Ovary (tissue), 9 donors: Measurements from ENCODE around the gene CBX7. TPM values are rescaled to one million over a fixed set of nuclear protein-coding genes. Genes with fewer than 3 reads are reported as not detected.
A peak's percentile ranks its signal among the peaks of the same experiment; 100 is the strongest.

Experiments used
- DNase-seq, 5 donors: peaks; one replicate each; pipeline ENCODE4 v3.0.0-alpha.2; 2019 to 2020
- H3K27ac ChIP-seq, 2 donors: fragments of 200-600 bp; one replicate each; pipeline versions ENCODE4 v1.5.1 to v1.8.0; 2019 to 2022
- H3K27me3 ChIP-seq: fragments of 200-600 bp; one replicate; pipeline ENCODE4 v1.8.0; 2022
- H3K36me3 ChIP-seq: fragments of 200-600 bp; sonication (generic); one replicate; pipeline ENCODE4 v1.5.1; 2019
- H3K4me1 ChIP-seq: one replicate; pipeline ENCODE4 v1.8.1; 2013; ENCODE audit warnings: mild to moderate bottlenecking, moderate library complexity; ENCODE audit not compliant: insufficient read depth
- H3K4me3 ChIP-seq: fragments of 200-600 bp; sonication (generic); one replicate; pipeline ENCODE4 v1.5.1; 2017
- H3K9me3 ChIP-seq, 2 donors: fragments of 200-600 bp in 1 of 2; sonication (generic) in 1 of 2; one replicate each; pipeline versions ENCODE4 v1.5.1 to v1.8.1; 2013 to 2019; ENCODE audit warnings: mild to moderate bottlenecking in 1 of 2, moderate library complexity in 1 of 2
- EP300 ChIP-seq: sonication (generic); formaldehyde crosslinking; IDR thresholded peaks from one replicate; pipeline ENCODE4 v1.6.1; 2017; ENCODE audit warnings: antibody characterized with exemption
- POLR2A ChIP-seq: fragments of 450-650 bp; IDR thresholded peaks from one replicate; pipeline ENCODE4 v1.6.1; 2017; ENCODE audit warnings: antibody characterized with exemption, mild to moderate bottlenecking, moderate library complexity
- WGBS, 3 donors: extraction: QIAGEN DNeasy Blood & Tissue Kit in 1 of 3; methylation state at CpG; one replicate each; pipeline versions ENCODE4 v1.1.5 to v1.1.7; 2013 to 2017; 5-methylcytosine and 5-hydroxymethylcytosine counted together
- intact Hi-C, 4 donors: fragments of 100-400 bp; cut with DNase I; formaldehyde crosslinking; loops; one replicate each; pipeline versions ENCODE4 v1.11.0 to v1.15.1; 2022 to 2023
- polyA plus RNA-seq, 2 donors: library from polyadenylated mRNA; stranded (reverse); fragments of 200-250 nt in 1 of 2; fragments of 350-450 nt in 1 of 2; fragmentation: Illumina TruSeq in 1 of 2; extraction: RNeasy Lipid Tissue Mini Kit (QIAGEN cat#74804) in 1 of 2; gene quantifications; one replicate each; pipeline ENCODE4 v1.2.3, GENCODE V29; 2013 to 2014
- total RNA-seq, 7 donors: library from RNA; depleted of rRNA in 2 of 7; stranded (reverse); fragments of >200 nt in 2 of 7; fragmentation: NEBNext Ultra II Directional in 3 of 7; extraction: Animal tissue kit (Norgen Biotek cat#: 25700) in 3 of 7; gene quantifications; one replicate each; pipeline versions ENCODE4 v1.1.0 to v1.2.4, GENCODE V29; 2016 to 2023
- TF ChIP-seq, protein P1 (sequence below), 3 donors: fragments of 450-650 bp in 2 of 3; fragments of 200-600 bp in 1 of 3; IDR thresholded peaks; one replicate each; pipeline versions ENCODE4 v1.5.1 to v1.8.0; 2016 to 2022; ENCODE audit warnings: antibody characterized with exemption in 3 of 3, mild to moderate bottlenecking in 1 of 3
- donor health status: DM: no; HTN: no; CAD: no; lungs with moderate emphysema.
- donor health status: DM: no; HTN: no; CAD: no.
- donor health status: Bipolar disorder and iron deficiency.
- donor health status: DM: yes; HTN: yes; CAD: no.
- donor health status: DM: no; HTN: no; CAD: no.
- donor health status: DM: yes; HTN: yes; CAD: no.

CBX7 gene
- total and polyA plus RNA-seq, 9 donors: 40.7 to 107 (median 84.9) TPM

DNA sequence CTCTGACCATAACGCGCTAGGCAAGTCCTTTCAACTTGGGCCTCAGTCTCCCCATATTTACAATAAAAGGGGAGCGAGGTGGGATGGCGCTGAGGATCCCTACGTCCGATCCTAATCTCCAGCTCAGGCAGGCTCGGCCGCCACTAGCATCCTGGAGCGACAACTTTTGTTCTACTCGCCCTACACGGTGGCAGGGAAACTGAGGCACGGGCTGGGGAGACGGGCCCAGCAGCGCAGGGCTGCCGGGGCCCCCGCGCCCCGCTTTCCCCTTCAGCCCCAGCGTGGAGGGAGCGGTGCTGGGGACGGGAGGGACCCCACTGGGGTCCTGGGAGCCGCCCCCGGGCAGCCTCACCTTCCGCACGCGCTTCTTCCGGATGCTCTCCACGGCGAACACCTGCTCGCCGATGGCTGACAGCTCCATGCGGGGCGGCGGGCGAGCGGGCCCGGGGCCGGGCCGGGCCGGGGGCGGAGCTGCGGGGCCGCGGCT, 413 bp downstream of the CBX7 start:
- Histone ChIP-seq H3K27ac (peak overlapping the region; percentile 94 to 97), H3K36me3 (no peaks in the 10 kb centered on the region), H3K4me1 (peaks cover 17% of the 10 kb centered on the region), H3K4me3 (peak overlapping the region; percentile 97), H3K27me3 (no peaks in the 10 kb centered on the region), H3K9me3 (no peaks in the 10 kb centered on the region)
- no peak for DNase-seq
- WGBS, 3 donors: 5 to 8% (median 6%) methylated on average over 32 to 44 of the region's 44 CpGs
- TF ChIP-seq, protein P1, sequence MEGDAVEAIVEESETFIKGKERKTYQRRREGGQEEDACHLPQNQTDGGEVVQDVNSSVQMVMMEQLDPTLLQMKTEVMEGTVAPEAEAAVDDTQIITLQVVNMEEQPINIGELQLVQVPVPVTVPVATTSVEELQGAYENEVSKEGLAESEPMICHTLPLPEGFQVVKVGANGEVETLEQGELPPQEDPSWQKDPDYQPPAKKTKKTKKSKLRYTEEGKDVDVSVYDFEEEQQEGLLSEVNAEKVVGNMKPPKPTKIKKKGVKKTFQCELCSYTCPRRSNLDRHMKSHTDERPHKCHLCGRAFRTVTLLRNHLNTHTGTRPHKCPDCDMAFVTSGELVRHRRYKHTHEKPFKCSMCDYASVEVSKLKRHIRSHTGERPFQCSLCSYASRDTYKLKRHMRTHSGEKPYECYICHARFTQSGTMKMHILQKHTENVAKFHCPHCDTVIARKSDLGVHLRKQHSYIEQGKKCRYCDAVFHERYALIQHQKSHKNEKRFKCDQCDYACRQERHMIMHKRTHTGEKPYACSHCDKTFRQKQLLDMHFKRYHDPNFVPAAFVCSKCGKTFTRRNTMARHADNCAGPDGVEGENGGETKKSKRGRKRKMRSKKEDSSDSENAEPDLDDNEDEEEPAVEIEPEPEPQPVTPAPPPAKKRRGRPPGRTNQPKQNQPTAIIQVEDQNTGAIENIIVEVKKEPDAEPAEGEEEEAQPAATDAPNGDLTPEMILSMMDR (IDR thresholded peaks at IDR 0.05): no peak
- TF ChIP-seq EP300 (no peak), POLR2A (no peak)
- intact Hi-C loops: loop anchor here in 2 of 4 donors (5.0 to 10.0 kb wide), 2 partner anchors 165 to 373 kb away; partner anchors contain the start of genes ATF4 (in 1 of the 2) and RPL3 (in 1 of the 2)

DNA sequence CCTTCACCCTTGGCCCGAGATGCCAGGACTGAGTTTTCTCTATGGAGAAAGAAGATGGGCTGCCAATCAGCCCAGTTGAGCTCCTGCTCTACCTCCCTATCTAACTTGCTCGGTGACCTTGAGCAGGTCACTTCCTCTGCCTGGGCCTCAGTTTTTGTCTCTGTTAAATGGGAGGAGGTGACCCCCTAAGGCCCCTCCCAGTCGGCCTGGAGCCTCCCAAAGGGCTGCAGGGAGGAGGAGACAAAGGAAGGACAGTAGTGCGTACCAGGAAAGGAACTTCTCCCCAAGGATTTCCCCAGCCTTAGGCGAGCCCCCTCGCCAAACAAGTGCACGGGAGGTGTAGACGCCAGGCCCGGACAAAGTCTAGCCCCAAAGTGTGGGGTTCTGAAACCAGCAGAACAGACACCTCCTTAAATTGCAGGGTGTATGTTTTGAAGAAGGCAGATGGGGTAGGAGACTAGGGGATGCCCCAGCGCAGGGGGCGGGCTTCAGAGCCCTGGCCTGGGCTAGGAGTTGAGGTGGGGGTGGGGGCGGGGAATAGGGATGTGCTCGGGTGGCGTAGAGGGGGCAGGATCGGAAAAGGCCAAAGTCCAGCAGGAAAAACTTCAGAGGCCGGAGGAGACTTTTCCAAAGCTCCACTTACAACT, 1.0 kb downstream of the CBX7 start:
- peaks cover 21% of the 10 kb centered on the region for H3K4me1 ChIP-seq
- intact Hi-C loops: loop anchor here in 2 of 4 donors (5.0 to 10.0 kb wide), 2 partner anchors 166 to 373 kb away; partner anchors contain the start of genes ATF4 (in 1 of the 2) and RPL3 (in 1 of the 2)
- peak overlapping the region; percentile 97 for H3K4me3 ChIP-seq
- peak in 3 of 5 donors; percentile 45 to 56 (median 48) for DNase-seq
- H3K27ac ChIP-seq: peak overlapping the region; percentile 94 to 97
- TF ChIP-seq, protein P1 (IDR thresholded peaks at IDR 0.05): no peak
- TF ChIP-seq EP300 (no peak), POLR2A (no peak)
- H3K36me3 ChIP-seq: no peaks in the 10 kb centered on the region
- H3K27me3 ChIP-seq: no peaks in the 10 kb centered on the region
- H3K9me3 ChIP-seq: no peaks in the 10 kb centered on the region
- WGBS, 3 donors: 28 to 47% (median 29%) methylated on average over 15 to 16 of the region's 16 CpGs

DNA sequence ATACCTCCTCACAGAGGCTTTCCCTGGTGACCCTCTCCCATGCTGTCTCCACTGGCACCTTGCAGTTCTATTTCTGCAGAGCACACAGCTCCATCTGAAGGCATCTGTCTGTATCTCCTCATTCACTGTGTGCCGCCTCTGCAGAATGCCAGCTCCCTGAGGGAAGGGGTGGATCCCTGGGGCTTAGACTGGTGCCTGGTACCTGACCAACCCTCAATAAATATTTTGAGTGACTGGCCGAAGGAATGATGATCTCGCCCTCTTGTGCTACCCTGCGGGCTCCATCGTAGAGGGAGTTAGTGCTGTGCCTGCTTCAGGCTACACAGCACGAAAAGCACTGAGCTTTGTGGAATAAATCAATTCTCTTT, 1.6 kb downstream of the CBX7 start:
- Histone ChIP-seq H3K9me3 (no peaks in the 10 kb centered on the region), H3K36me3 (no peaks in the 10 kb centered on the region), H3K27ac (peak overlapping the region; percentile 94 to 97), H3K4me3 (peak overlapping the region; percentile 97), H3K4me1 (peaks cover 23% of the 10 kb centered on the region), H3K27me3 (no peaks in the 10 kb centered on the region)
- intact Hi-C loops: loop anchor here in 2 of 4 donors (5.0 to 10.0 kb wide), 2 partner anchors 166 to 374 kb away; partner anchors contain the start of genes ATF4 (in 1 of the 2) and RPL3 (in 1 of the 2)
- WGBS, 3 donors: 30 to 36% (median 33%) methylated on average over 6 of the region's 6 CpGs
- TF ChIP-seq, protein P1 (IDR thresholded peaks at IDR 0.05): no peak
- no peak for TF ChIP-seq EP300
- no peak for TF ChIP-seq POLR2A
- peak in 1 of 5 donors; percentile 27 for DNase-seq

DNA sequence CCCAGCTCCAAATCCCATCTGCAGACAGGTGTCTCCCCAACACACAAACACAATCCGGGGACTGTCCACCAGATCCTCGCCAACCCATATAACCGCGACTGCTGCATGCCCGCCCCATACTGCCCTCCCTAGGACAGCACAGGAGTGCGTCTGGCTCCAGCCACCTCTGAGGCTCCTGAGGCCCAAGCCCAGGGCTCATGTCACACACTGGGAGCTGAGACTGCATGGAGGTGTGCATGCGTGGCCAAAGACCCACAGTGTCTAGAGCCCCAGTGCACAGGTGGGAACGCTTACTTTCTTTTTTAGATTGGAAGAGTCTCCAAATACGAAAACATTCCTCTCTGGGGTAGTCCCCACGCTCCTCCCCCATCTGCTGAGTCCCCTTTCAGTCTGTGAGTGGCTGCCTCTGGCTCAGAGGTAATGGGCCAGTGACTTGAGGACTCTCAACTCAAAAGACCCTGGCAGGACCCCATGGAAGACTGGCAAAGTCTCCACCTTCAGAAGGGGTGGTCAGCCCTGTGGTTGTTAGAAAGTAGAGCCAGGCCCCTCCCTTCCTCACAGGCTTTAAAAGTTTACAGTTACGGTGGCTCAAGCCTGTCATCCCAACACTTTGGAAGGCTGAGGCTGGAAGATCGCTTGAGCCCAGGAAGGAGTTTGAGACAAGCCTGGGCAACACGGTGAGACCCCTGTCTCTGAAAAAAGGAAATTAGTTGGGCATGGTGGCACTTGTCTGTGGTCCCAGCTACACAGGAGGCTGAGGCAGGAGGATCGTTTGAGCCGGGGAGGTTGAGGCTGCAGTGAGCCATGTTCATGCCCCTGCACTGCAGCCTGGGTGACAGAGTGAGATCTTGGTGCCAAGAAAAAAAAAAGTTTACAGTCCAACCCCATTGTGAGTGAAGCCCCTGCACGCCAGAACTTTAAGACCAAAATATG, 2.3 kb downstream of the CBX7 start:
- Histone ChIP-seq H3K4me1 (peaks cover 23% of the 10 kb centered on the region), H3K27ac (peak overlapping the region; percentile 93 to 97), H3K36me3 (no peaks in the 10 kb centered on the region), H3K27me3 (no peaks in the 10 kb centered on the region), H3K9me3 (no peaks in the 10 kb centered on the region), H3K4me3 (peak overlapping the region; percentile 97)
- intact Hi-C loops: loop anchor here in 2 of 4 donors (5.0 to 10.0 kb wide), 2 partner anchors 167 to 375 kb away; partner anchors contain the start of genes ATF4 (in 1 of the 2) and RPL3 (in 1 of the 2)
- 67 to 70% (median 68%) methylated on average over 16 of the region's 16 CpGs for WGBS, 3 donors
- no peak for TF ChIP-seq POLR2A
- TF ChIP-seq, protein P1 (IDR thresholded peaks at IDR 0.05): no peak
- TF ChIP-seq EP300: no peak
- peak in 3 of 5 donors; percentile 14 to 49 (median 44) for DNase-seq
